Measurements from ENCODE around the gene FAT2. TPM values are rescaled to one million over a fixed set of nuclear protein-coding genes. Genes with fewer than 3 reads are reported as not detected.
A peak's percentile ranks its signal among the peaks of the same experiment; 100 is the strongest.
"Not testable (repeated sequence)": the region's sequence is repeated elsewhere in the genome, so short reads cannot be mapped to it uniquely, and the experiment has no call there.

Gene FAT2
- total RNA-seq, 1 donor from 2014 or later = 82.5 TPM

DNA sequence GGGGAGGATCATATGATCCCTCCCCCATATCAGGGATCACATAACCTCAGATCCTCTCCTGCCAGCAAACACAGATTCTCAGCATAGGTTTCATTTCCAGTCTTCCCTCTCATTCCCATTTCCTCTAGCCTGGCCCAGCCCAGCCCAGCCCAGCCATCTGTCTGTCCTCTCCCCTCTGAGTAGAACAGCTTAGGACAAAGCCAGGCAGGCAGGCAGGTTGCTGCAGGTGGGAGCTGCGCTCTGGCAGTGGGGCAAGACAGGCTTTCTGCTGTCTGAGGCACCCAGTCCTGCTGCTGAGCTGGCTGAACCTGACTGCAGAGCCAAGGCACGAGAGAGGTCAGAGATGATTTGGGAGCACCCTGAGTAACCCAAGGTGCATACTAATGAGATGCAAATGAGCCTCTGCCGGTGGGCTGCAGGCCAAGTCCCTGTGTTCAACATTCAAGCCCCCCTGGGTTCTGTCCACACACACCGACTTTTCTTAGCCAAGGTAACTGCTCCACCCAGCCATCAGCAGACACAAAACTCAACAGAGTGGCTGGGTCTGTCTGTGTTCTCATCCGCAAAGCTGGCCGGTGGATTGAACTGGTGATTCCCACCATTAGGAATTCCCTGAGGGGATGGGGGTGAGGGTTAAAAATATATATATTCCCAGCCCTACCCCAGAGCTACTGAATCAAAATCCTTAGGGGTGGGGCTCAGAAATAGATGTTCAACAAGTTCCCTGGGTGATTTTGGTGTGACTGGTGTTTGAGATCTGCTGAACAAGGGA is 9.1 kb downstream of the FAT2 start:
- peak; percentile 93 for ATAC-seq

DNA sequence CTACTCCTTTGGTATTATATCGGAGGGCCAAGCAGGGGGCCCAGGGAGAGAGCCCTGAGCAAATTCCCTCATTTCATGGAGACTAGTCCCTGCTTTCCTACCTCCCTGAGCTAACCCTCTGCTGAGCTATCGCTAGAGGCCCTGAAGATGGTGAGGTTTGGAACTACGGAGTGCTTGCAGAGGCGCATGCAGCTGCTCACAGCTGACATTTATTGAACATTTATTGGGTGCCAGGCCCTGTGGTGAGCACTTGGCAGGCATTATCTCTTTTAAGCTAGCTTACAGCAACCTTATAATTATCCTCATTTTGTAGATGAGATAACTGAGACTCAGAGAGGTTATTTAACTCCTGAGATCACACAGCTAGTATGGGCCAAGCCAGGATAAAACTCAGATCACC is 9.8 kb downstream of the FAT2 start:
- ATAC-seq = no peak

DNA sequence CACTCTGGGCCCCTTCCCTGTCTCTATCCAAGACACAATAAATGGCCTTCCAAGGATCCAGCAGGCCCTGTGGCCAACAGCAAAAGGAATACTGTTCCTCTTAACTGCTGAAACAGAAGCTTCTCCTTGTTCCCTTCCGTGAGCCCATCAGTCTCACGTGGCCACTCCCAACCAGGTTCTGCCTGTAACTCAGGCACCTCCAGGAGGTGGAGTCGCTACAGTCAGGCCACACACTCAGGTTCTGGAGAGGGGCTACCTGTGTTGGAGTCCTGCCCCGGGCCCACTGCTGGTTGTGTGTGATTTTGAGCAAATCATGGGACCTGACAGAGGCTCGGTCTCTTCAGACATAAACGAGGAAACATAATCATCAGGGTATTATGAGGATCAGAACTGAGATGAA is 10.3 kb downstream of the FAT2 start:
- peak; percentile 64 for ATAC-seq

DNA sequence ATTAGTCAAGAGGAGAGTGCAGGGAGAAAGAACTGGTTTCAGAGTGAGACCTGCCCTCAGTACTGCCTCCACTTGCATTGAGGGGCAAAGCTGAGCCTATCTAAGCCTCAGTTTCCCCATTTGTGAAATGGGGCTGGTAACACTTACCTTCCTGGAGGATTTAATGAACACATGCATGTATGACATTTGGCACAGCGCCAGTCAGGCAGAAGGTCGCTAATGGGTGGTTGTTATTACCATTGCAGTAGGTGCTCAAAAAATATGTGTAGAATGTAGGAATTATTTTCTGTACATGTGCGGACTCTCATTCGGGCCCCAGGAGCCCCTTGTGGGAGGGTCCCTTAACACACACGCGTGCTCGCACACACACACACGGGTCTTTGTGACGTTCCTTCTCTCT is 10.9 kb downstream of the FAT2 start:
- ATAC-seq = no peak

DNA sequence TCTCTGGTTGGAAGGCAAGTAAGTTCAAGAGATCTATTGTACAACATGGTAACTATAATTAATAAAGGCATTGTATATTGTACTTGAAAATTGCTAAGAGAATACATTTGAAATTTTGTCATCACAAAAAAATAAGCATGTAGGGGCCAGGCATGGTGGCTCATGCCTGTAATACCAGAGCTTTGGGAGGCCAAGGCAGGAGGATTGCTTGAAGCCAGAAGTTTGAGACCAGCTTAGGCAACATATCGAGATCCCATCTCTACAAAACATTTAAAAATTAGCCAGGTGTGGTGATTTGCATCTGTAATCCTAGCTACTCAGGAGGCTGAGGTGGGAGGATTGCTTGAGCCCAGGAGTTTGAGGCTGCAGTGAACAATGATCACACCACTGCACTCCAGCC is 12.0 kb downstream of the FAT2 start:
- not testable (repeated sequence) for ATAC-seq

DNA sequence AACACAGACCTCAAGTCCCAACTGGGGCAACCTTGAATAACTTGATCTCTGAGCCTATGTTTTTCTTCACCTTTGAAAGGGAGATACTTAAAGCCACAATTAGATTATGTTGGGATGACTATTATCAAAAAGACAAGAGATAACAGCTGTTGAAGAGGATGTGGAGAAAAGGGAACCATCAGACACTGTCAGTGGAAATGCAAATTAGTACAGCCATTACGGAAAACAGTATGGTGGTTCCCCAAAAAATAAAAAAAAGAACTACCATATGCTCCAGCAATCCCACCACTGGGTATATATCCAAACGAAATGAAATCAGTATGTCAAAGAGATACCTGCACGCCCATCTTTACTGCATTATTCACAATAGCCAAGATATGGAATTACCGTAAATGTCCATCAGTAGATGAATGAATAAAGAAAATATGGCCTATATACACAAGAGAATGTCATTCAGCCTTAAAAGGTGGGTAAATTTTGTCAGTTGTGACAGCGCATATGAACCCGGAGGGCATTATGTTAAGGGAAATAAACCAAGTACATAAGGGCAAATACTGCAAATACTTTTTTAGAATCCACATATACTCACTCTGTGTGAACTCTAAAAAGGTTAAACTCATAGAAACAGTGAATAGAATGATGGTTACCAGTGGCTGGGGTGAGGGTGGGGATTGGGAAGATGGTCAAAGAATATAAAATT is 12.7 kb downstream of the FAT2 start:
- ATAC-seq = no peak

DNA sequence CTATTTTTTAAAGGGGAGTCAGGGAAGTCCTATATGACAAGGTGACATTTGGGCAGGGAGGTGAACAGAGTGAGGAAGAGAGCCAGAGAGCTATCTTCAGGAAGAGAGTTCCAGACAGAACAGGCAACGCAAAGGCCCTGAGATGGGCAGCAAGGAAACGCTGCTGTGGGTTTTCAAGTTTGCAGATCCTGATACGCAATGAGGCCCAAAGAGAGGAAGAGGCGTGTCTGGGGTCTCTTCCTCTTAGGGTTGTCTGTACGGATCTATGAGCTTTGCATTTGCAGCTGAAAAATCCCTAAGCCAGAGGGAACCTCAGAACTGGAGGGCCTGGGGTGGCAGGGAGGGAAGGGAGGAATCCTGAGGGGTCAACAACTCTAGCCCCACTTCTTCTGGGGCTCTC is 13.6 kb downstream of the FAT2 start:
- no peak for ATAC-seq

DNA sequence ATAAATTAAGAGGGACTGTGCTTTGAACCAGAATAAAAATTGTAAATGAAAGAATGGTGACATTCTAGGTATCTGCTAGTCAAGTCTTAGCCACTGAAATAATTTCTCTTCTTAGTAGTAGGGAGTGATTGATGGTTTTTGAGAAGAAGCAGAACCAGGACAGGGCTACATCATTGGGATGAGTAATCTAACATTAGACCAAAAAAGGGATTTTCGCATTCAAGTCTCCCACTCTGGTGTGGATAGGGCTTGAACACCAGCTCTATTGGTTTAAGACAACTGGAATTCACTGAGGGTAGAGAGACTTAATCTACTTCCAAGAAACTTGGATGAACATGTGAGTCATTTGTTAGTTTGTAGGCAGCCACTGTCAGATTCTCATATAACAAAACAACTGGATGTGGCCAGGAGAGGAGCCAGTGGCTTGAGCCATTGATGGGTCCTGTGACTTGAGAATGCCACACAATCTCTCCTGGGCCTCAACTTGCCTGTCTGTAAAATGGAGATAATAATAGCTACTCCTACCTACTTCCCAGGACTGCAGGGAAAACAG is 16.6 kb downstream of the FAT2 start:
- no peak for ATAC-seq

DNA sequence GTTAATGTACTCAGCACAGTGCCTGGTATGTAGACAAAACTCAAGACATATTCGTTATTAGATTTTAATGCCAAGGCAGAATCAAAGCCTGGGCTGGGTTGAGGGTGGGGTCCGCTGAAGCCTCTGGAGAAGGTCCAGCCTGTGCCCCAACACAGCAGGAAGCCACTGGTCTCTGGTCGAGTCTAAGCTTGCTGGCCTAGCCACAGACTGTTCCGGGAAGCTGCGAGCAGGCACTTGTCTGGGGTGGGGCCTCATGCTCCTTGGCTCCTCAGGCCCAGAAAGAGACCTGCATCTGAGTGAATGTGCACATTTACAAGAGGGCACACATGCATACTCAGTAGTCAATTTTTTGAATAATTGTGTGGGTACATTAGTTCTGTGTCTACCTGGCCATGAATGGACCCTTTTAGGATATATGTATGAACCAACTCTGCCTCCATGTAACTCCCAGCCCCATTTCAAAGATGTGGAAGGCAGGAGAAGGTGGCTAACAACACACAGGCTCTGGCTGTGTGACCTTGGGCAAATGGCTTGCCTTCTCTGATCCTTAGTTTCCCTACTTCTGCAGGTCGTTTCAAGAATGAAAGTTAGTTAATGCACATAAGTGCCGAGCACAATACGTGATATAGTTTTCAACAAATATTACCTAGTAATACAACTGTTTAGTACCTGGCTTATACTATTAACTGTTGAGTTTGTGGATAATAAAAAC is 18.3 kb downstream of the FAT2 start:
- ATAC-seq = peak; percentile 81

DNA sequence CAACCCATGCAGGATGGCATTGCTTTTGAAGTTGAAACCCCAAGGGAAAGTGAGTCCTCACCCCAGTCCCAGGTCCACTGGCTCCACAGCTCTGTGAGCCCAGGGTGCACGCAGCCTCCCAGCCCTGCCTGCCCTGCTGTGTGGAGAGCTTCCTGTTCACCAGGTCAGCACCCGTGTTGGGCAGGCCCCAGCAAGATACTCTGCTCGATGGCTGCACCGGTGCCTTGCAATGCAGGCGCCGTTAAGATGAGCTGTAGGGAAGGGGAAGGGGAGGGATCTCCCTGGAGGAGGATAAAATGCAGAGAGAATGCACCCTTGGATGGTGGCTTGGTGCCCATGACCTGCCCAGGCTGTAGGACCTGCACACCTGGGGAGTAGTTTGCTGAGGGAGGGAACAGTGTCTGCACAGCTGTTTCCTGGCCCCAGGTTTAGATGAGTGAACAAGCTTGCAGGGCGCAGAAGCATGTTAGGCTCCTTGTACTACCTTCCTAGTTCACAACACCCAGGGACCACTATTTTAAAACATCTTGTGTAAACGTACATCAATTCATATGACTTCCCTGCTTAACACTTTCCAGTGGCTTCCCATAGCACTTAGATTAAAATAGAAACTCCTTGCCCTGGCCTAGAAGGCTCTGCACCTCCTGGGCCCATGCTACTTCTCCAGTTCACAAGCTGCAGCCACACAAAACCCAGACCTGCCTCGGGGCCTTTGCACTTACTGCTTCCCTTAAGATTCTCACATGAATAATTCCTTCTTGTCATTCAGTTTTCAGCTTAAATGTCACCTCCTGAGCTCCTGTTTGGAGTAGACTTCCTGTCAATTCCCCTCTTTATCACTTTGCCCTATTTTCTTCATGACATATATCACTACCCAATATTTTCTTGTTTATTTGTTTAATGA is 19.6 kb downstream of the FAT2 start:
- peak; percentile 78 for ATAC-seq

DNA sequence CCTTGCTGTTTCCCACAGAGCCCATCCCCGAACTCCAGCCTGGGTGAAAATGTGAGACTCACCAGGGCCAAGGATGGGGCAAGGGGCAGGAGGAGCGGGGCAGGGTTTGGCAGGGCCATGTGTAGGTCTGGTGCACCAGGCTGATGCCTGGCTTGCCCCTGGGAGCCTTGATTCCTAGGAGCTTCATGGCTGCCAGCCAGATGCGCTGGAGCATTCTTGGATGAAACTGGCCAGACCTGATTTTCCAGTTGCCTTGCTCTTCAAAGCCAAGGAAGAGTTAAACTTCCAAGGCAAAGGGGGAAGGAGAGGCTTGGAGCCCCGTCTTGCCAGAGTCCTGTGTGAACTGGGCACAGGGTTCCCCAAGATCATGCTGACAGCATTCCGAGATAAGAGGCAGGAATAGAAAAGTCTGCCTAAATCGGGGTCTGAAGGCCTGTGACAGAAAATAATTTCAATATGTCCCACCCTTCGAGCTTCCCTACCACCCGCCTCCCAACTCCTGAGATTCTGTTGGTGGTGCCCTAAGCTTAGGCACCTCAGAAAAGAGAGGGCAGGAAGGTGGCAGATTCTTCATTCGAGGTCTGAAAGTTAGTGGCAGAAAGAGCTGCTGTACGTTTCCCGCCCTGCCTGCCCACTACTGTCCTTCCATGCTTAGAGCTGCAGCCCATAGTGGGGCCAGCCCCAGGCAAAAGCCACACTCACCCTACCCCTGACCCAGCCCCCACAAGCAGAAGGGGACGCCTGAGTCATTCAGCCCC is 20.4 kb downstream of the FAT2 start:
- peak; percentile 21 for ATAC-seq

DNA sequence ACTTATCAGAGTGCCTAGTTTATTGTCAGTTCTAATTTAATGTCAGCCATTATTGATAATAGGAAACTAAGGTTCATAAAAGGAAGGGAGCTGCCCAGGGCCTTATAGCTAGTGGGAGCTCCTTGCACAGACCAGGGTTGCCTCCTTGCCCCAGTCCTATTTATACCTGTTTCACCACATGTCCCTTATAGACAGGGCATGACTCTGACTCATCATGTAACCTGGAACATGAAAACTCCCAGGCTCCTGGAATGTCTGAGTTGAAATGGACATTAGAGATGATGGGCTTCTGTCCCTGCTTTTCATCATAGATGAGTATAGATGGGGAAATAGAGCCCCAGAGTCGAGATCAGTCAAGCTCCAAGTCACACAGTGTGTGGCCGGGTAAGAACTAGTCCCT is 21.1 kb downstream of the FAT2 start:
- ATAC-seq = peak; percentile 64

DNA sequence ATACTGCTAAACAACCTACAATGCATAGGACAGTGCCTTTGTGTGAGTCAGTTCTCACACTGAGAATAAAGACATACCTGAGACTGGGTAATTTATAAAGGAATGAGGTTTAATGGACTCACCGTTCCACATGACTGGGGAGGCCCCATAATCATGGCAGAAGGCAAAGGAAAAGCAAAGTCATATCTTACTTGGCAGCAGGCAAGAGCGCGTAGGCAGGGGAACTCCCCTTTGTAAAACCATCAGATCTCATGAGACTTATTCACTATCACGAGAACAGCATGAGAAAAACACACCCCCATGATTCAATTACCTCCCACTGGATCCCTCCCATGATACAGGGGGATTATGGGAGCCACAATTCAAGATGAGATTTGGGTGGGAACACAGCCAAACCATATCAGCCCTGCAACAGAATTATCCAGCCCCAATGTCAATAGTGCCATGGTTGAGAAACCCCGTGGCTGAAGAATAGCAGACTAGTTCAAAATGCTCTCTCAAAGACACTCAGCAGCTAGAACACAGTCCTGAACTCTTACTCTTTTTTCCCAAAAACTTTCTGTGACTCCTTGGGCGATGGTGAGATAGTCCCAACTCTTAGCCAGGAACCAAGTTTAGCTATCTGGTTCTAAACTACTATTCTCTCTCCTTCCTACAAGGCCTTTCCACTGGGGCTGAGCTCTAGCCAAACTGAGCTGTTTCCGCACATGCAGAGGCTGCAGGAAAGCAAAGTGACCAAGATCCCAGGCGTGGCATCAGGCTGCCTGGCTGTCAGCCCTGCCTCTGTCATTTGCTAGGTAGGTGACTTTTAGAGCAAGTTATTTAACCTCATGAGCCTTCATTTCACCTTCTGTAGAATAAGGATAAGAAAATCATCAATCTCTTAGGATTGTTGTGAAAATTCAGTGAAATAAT is 21.7 kb downstream of the FAT2 start:
- ATAC-seq = peak; percentile 33

DNA sequence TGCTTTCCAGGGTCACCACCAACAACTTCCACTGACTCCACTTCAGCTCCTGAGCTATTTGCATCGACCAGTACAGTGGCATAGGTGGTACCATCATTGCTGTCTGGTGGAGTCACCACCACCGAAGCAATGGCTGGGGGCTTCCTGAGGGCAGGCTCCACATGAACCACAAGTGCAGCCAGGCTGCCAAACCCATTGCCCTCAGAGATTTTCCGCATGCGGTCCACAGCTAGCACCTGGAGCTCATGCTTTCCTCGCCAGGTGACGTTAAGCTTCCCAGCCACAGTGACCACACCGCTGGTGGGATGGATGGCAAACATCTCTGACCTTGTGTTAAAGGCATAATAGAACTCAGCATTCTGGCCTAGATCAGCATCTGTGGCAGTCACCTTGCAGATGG is 23.1 kb downstream of the FAT2 start:
- no peak for ATAC-seq

DNA sequence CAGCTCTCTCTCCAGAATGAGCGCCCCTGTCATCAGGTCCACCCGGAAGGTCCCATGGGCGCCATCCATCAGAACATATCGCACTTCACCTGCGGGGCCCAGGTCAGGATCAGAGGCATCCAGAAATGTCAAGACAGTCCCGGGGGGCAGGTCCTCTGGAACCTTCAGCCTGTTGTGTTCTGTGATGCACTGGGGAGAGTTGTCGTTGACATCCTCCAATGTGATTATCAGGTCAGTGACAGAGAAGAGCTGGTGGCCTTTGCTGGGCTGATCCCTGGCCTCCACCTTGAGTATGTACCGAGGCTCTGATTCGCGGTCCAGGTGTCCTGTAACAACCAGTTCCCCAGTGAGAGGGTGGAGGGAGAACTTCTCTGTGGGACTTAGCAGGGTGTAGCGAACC is 25.2 kb downstream of the FAT2 start:
- ATAC-seq = no peak

DNA sequence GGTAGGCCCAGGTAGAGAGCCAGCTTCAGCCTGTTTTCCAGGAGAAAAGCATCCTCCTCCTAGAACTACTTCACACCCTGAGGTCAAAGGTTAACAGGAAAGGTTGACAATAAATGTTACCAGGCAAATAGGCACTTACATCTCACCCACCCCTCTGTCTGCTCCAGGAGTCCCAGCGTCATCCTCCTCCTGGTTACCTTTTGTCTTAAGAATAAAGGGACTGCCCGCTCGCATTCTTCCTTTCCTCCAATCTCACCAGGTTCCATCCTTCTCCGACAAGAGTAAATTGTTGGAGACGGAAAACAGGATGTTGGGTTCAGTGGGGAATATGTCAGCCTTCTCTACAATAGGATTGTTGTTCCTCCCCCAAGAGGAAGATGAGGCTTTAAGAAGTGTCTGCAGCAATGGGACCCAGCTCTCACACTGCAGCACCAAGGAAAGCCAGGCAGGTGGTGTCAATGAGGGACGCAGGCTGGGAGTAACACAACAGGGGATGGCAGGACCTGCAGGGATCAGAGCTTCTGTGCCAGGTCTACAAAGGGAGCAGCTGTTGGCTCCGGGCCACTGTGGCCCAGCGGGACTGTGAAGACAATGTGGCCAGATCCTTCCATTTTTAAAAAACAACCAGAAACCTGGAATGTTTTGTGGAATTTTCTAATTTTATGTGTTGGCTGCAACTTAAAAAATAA is 29.0 kb downstream of the FAT2 start:
- ATAC-seq = no peak

DNA sequence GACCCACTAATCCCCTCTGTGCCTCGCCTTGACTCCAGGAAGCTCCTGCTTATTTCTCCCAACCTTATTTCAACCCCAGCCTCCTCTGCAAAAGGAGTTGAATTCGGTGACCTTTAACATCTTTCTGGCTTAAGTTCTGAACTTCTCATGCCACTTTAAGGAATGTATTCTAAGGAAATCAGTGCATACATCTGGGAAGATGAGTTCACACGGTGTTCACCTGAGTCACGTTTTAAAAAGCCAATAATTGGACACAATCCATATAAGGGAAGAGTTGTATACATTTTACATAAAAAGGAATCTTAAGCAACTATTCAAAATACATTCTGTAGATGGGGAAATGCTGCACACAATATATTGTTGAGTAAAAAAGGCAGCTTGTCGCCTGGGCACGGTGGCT is 33.2 kb downstream of the FAT2 start:
- no peak for ATAC-seq

DNA sequence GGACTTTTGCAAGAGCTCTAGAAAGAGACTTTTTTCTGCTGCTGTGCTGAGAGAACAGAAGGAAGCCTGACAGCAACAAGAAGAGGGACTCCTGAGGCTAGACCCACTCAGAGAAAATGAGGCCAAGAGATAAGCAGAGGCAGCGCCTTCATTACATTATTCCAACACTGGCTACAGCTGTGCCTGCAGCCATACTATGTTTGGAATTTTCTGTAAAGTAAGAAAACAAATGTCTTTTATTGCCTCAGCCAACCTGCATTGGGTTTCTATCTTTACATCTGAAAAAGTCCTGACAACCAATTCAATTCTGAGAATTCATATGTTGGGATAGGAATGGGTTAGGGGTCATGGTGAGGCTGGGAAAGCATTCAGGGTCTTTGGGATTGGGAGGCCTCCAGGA is 33.7 kb downstream of the FAT2 start:
- no peak for ATAC-seq

DNA sequence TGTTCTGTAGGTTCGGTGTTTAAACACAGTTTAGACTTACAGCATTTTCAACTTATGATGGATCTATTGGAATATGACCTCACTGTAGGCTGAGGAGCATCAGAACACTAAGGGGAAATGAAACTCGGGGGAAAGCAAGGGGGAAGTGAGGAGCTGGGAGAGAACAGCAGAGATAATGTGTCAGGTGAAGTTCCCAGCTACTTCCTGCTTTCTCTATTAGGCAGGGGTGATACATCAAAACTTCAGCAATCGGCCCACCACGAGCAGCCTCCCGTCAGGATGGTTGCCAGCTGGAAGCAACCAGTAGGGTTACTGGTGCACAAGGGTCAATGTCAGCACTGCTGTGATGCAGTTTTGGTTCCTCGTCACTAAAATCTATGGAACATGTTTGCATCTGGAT is 34.3 kb downstream of the FAT2 start:
- ATAC-seq = no peak

Data from esophagus mucosa (tissue), 1 donor.